Fibroblast of lung (primary cell): ENCODE measurements around the gene KLHDC4. TPM values are rescaled to one million over a fixed set of nuclear protein-coding genes. Genes with fewer than 3 reads are reported as not detected.

Experiments used
- DNase-seq, 2 donors: peaks; one replicate each; pipeline versions ENCODE4 v3.0.0 to v3.0.0-alpha.2; 2010; ENCODE audit warnings: low read depth in 2 of 2
- H2AFZ ChIP-seq: 2 replicates; pipeline ENCODE4 v1.5.1; 2012; ENCODE audit warnings: low read length, control low read depth, inconsistent platforms
- H3K27ac ChIP-seq: 2 replicates; pipeline ENCODE4 v1.5.1; 2011; ENCODE audit warnings: low read length, control low read depth; ENCODE audit not compliant: insufficient read depth
- H3K27me3 ChIP-seq: 2 replicates; pipeline ENCODE4 v1.5.1; 2011; ENCODE audit warnings: mild to moderate bottlenecking, low read length; ENCODE audit not compliant: control insufficient read depth, insufficient read depth
- H3K36me3 ChIP-seq: 2 replicates; pipeline ENCODE4 v1.5.1; 2011; ENCODE audit warnings: low read length; ENCODE audit not compliant: control insufficient read depth, insufficient read depth
- H3K4me1 ChIP-seq: 2 replicates; pipeline ENCODE4 v1.5.1; 2011; ENCODE audit warnings: low read length; ENCODE audit not compliant: control insufficient read depth, insufficient read depth; ENCODE audit errors: extremely low read depth
- H3K4me2 ChIP-seq: 2 replicates; pipeline ENCODE4 v1.5.1; 2011; ENCODE audit warnings: low read length, control low read depth; ENCODE audit not compliant: insufficient read depth; ENCODE audit errors: extremely low read depth
- H3K4me3 ChIP-seq, 4 experiments: fragments of 200-600 bp in 1 of 4; sonication (generic) in 1 of 4; replicated peaks in 1 of 4; 2 replicates each; pipeline ENCODE4 v1.5.1; 2011 to 2016; ENCODE audit warnings: low read length in 4 of 4, low read depth in 3 of 4, mild to moderate bottlenecking in 3 of 4, control low read depth in 2 of 4, inconsistent platforms in 1 of 4, mixed read lengths in 1 of 4; ENCODE audit not compliant: insufficient read depth in 1 of 4; ENCODE audit errors: control extremely low read depth in 1 of 4
- H3K79me2 ChIP-seq: 2 replicates; pipeline ENCODE4 v1.5.1; 2012; ENCODE audit warnings: mild to moderate bottlenecking, low read length, inconsistent platforms; ENCODE audit not compliant: control insufficient read depth, insufficient read depth
- H3K9ac ChIP-seq: 2 replicates; pipeline ENCODE4 v1.5.1; 2011; ENCODE audit warnings: mild to moderate bottlenecking, low read length, control low read depth; ENCODE audit not compliant: insufficient read depth
- H3K9me3 ChIP-seq: 2 replicates; pipeline ENCODE4 v1.5.1; 2012; ENCODE audit warnings: low read depth, low read length; ENCODE audit not compliant: control insufficient read depth, insufficient read depth
- H4K20me1 ChIP-seq: 2 replicates; pipeline ENCODE4 v1.5.1; 2011; ENCODE audit warnings: low read length; ENCODE audit not compliant: control insufficient read depth, insufficient read depth; ENCODE audit errors: extremely low read depth
- CTCF ChIP-seq, 2 donors: IDR thresholded peaks in 1 of 2; conservative IDR thresholded peaks in 1 of 2; 1 replicate in 1 of 2; 2 replicates in 1 of 2; pipeline ENCODE4 v1.5.1; 2011 to 2012; ENCODE audit warnings: low read length in 2 of 2, control low read depth in 1 of 2, inconsistent platforms in 1 of 2, low read depth in 1 of 2, mild to moderate bottlenecking in 1 of 2
- EZH2 ChIP-seq: IDR thresholded peaks from 2 replicates; pipeline ENCODE4 v1.5.1; 2012; ENCODE audit warnings: low read length, control low read depth, mild to moderate bottlenecking; ENCODE audit errors: missing control alignments
- polyA plus RNA-seq, 2 donors: library from polyadenylated mRNA; depleted of rRNA in 1 of 2; stranded (reverse) in 1 of 2; unstranded in 1 of 2; fragments of >200 nt; gene quantifications; 2 replicates each; pipeline ENCODE4 v1.2.1, GENCODE V29; 2011 to 2012; ENCODE audit warnings: missing spikeins in 1 of 2
- total RNA-seq: library from RNA; depleted of rRNA; stranded (reverse); fragments of >200 nt; gene quantifications from 2 replicates; pipeline ENCODE4 v1.2.1, GENCODE V29; 2014

KLHDC4 gene
- total and polyA plus RNA-seq, 2 donors (not counting 1 experiment from before 2014, with no cell fraction given) = 7.3 to 17.8 TPM

GRCh38 chr16:87806261-87806640, 40.5 kb upstream of the KLHDC4 start:
- no peaks in the 10 kb centered on the region for H3K79me2 ChIP-seq
- no peak for TF ChIP-seq CTCF (conservative IDR thresholded peaks at IDR 0.05 in 1 of 2, IDR thresholded peaks at IDR 0.05 in 1 of 2; ENCODE audit: low read depth in 1 of 2, low read length in 2 of 2)
- no peak for TF ChIP-seq EZH2
- H3K27ac ChIP-seq = peak overlapping the region; percentile 26
- no peaks in the 10 kb centered on the region for H3K36me3 ChIP-seq
- H3K4me2 ChIP-seq = peak overlapping the region; percentile 61
- peak overlapping the region; percentile 1 to 45 (median 17) for H3K4me3 ChIP-seq
- peak; percentile 36 to 43 for DNase-seq
- H4K20me1 ChIP-seq = no peaks in the 10 kb centered on the region
- no peaks in the 10 kb centered on the region for H3K9me3 ChIP-seq
- peak overlapping the region; percentile 1 for H3K9ac ChIP-seq
- H2AFZ ChIP-seq = peak overlapping the region; percentile 73
- H3K4me1 ChIP-seq = peaks cover 15% of the 10 kb centered on the region
- no peaks in the 10 kb centered on the region for H3K27me3 ChIP-seq

GRCh38 chr16:87803385-87803784, 37.6 kb upstream of the KLHDC4 start:
- Histone ChIP-seq H4K20me1 (no peaks in the 10 kb centered on the region), H3K4me3 (no peak overlapping the region), H3K79me2 (no peaks in the 10 kb centered on the region), H2AFZ (no peak overlapping the region), H3K27me3 (no peaks in the 10 kb centered on the region), H3K9ac (no peak overlapping the region), H3K27ac (no peak overlapping the region), H3K4me1 (peaks cover 15% of the 10 kb centered on the region), H3K36me3 (no peaks in the 10 kb centered on the region), H3K9me3 (no peaks in the 10 kb centered on the region), H3K4me2 (no peak overlapping the region)
- no peak for DNase-seq
- TF ChIP-seq EZH2 = no peak
- no peak for TF ChIP-seq CTCF (conservative IDR thresholded peaks at IDR 0.05 in 1 of 2, IDR thresholded peaks at IDR 0.05 in 1 of 2; ENCODE audit: low read depth in 1 of 2, low read length in 2 of 2)

GRCh38 chr16:87802670-87803069, 36.9 kb upstream of the KLHDC4 start:
- no peak for TF ChIP-seq EZH2
- no peak for TF ChIP-seq CTCF (conservative IDR thresholded peaks at IDR 0.05 in 1 of 2, IDR thresholded peaks at IDR 0.05 in 1 of 2; ENCODE audit: low read depth in 1 of 2, low read length in 2 of 2)
- no peak overlapping the region for H3K27ac ChIP-seq
- H2AFZ ChIP-seq = no peak overlapping the region
- no peaks in the 10 kb centered on the region for H4K20me1 ChIP-seq
- H3K27me3 ChIP-seq = no peaks in the 10 kb centered on the region
- no peak overlapping the region for H3K4me2 ChIP-seq
- H3K9me3 ChIP-seq = no peaks in the 10 kb centered on the region
- no peak overlapping the region for H3K9ac ChIP-seq
- H3K36me3 ChIP-seq = no peaks in the 10 kb centered on the region
- no peak overlapping the region for H3K4me3 ChIP-seq
- no peaks in the 10 kb centered on the region for H3K79me2 ChIP-seq
- H3K4me1 ChIP-seq = peaks cover 15% of the 10 kb centered on the region
- DNase-seq = no peak
